Pons (tissue), 1 donor: ENCODE data around the gene TLCD3B.

ENCODE experiments used
- DNase-seq: peaks from one replicate; pipeline ENCODE4 v3.0.0-alpha.2; 2016; ENCODE audit warnings: low spot score

Gene TLCD3B

GRCh38 chr16:30030841-30031413 is at the start of gene TLCD3B:
TSS of gene TLCD3B (minus strand) at chr16:30031271. CDS start at chr16:30030527, 744 bp downstream.
- no peak for DNase-seq

DNA sequence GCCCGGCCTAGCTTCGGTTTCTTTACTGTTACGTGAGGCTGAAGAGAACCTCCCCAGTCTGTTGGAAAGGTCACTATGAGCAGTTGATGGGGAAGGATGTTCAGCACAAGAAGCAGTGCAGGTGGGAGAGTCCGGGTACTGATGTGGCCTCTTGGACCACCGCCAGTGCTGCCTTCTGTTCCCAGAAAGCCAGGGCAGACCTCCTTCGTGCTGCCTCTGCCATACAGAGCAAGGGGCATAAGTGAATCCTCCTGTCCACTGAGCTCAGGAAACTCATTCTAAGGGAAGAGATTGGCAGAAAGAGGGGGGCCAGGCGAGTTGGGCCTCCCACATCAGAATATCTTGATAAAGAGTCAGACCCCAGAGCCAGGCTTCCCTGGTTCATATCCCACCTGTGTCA is 48.4 kb upstream of the TLCD3B start:
- no peak for DNase-seq

DNA sequence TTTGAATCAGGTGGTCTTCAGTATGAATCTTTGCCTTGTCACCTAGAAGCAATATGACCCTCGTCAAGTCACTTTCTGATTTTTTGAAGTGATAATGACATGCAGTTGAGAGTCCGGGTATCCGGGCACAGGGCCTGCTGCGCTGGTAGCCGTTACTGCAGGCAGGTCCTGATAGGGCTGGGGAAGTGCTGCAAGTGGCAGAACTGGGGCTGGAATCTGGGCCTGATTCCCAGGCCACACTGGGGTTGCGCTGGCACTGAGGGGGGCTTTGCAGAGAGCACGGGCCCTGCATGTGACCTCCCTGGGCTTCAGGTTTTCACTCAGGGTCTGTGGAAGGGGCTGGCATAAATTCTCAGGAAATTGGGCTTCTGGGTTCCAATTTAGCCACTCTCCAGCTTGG is 47.7 kb upstream of the TLCD3B start:
- DNase-seq = no peak

GRCh38 chr16:30077656-30078055 is 46.6 kb upstream of the TLCD3B start:
- no peak for DNase-seq

DNA sequence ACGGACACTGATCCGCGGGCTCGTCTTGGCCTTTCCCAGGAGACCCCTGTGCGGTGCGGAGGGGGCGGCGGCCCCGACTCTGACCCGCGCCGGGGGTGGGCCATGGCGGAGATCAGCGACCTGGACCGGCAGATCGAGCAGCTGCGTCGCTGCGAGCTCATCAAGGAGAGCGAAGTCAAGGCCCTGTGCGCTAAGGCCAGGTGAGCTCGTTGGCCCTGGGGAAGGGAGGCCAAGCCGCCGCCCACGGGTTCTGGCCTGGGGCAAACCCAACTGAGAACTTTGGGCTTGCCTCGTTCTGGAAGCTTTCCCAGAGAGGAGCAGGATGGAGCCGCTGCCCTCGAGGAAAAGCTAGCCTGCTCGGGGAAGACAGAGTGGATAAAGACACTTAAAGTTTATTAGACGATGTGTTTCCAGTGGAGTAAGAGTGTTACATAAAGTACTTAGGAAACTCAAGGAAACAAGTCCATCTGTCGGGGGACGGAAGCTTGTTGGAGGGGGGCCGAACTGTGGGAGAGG is 45.3 kb upstream of the TLCD3B start:
- DNase-seq = no peak

- peak; percentile 80 for DNase-seq
These were observed 44.6 kb upstream of the TLCD3B start, which contains the start of gene PPP4C for GRCh38 chr16:30075503-30076275. TSS of gene PPP4C (plus strand) at chr16:30075994. CDS start at chr16:30076378, 384 bp downstream.

GRCh38 chr16:30070490-30070889 is 39.4 kb upstream of the TLCD3B start:
- DNase-seq = no peak

DNA sequence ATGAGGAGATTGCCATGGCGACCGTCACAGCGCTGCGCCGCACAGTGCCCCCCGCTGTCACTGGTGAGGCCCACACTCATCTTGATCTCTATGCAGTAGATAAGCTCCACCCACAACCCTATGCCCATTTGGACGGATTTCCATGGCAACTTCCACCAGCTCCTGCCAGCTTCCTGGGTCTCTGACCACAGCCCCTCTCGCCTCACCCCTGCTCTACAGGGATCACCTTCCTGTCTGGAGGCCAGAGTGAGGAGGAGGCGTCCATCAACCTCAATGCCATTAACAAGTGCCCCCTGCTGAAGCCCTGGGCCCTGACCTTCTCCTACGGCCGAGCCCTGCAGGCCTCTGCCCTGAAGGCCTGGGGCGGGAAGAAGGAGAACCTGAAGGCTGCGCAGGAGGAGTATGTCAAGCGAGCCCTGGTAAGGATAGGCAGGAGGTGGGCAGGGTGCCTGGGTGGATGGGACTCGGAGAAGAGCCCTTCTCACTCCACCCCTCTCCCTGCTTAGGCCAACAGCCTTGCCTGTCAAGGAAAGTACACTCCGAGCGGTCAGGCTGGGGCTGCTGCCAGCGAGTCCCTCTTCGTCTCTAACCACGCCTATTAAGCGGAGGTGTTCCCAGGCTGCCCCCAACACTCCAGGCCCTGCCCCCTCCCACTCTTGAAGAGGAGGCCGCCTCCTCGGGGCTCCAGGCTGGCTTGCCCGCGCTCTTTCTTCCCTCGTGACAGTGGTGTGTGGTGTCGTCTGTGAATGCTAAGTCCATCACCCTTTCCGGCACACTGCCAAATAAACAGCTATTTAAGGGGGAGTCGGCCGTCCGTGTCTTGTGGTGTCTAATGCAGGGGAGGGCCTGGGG is 38.8 kb upstream of the TLCD3B start:
- DNase-seq = peak; percentile 50

GRCh38 chr16:30068750-30069610 is 37.9 kb upstream of the TLCD3B start:
- no peak for DNase-seq

DNA sequence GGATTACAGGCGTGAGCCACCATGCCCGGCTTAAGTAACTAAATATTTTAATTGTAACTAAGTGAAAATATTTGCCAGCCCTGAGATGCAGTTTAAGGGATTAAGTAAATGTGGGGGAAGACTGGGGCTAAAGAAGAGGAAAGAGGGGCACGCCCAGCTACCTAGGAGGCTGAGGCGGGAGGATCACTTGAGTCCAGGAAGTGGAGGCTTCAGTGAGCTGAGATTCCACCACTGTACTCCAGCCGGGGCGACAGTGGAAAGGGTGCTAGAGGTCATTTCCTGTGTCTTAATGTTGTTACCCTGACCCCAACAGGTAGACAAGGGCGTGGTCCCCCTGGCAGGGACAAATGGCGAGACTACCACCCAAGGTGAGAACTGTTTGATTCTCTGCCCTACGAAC is 37.3 kb upstream of the TLCD3B start:
- no peak for DNase-seq

- DNase-seq = no peak
These were observed 36.5 kb upstream of the TLCD3B start for GRCh38 chr16:30067584-30067916.

DNA sequence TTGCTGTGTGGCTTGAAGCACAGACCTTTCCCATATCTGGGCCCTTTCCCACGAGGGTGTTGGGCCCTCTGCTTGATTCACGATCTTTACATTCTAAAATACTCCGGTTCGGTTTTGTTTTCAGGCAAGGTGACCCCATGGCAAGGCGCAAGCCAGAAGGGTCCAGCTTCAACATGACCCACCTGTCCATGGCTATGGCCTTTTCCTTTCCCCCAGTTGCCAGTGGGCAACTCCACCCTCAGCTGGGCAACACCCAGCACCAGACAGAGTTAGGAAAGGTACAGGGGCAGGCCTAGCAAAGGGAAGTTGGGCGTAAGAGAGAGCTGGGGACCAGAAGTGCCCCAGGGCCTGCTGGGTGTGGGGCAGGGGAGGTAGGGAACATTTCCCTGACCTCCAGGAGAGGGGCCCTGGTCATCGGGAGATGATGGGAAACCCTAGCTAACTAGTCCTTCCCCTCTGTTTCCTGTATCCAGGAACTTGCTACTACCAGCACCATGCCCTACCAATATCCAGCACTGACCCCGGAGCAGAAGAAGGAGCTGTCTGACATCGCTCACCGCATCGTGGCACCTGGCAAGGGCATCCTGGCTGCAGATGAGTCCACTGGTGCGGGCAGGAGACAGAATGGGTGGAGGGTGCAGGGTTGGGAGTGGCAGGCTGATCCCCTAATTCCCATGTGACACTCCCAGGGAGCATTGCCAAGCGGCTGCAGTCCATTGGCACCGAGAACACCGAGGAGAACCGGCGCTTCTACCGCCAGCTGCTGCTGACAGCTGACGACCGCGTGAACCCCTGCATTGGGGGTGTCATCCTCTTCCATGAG is 35.9 kb upstream of the TLCD3B start:
- no peak for DNase-seq

- DNase-seq = no peak
These were observed 35.1 kb upstream of the TLCD3B start for GRCh38 chr16:30065943-30066760.

DNA sequence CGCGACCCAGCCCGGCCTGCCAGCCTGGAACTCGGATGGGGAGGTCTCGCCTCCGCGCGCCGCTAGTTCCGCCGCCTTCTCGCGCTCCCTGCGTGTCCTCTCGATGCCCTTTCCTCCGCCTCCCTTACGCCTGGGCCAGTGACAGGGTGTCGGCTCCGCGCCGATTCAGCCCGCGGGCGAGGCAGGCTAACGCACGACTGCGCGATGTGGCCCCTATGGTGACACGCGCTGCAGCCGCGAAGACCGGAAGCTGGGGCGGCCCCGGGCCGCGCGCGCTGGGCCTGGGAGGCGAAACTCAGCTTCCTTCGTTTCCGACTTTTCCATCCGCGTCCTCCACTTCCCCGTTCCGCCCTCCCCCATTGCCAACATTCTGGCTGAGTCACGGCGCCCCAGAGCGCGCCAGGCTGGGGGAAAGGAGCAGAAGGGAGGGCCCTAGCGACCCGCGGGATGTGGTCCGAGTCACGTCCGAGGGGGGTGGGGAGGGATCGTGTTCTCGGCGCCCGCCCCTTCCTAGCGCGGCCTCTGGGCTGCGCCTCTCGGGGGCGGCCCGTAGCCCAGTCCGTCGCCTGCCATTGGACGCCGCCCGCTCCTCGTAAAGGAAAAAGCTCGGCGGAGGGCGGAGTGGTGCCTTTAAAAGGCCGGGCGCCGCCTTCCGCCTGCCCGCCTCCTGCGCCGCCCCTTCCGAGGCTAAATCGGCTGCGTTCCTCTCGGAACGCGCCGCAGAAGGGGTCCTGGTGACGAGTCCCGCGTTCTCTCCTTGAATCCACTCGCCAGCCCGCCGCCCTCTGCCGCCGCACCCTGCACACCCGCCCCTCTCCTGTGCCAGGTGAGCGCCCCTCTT is 34.3 kb upstream of the TLCD3B start, which contains the start of gene ALDOA:
TSS of gene ALDOA (plus strand) at position 659 of the 841 bp plus-strand sequence. CDS start 1,138 bp downstream, outside the sequence.
- peak; percentile 97 for DNase-seq

- DNase-seq = no peak
These were observed 33.6 kb upstream of the TLCD3B start for GRCh38 chr16:30064729-30065101.

DNA sequence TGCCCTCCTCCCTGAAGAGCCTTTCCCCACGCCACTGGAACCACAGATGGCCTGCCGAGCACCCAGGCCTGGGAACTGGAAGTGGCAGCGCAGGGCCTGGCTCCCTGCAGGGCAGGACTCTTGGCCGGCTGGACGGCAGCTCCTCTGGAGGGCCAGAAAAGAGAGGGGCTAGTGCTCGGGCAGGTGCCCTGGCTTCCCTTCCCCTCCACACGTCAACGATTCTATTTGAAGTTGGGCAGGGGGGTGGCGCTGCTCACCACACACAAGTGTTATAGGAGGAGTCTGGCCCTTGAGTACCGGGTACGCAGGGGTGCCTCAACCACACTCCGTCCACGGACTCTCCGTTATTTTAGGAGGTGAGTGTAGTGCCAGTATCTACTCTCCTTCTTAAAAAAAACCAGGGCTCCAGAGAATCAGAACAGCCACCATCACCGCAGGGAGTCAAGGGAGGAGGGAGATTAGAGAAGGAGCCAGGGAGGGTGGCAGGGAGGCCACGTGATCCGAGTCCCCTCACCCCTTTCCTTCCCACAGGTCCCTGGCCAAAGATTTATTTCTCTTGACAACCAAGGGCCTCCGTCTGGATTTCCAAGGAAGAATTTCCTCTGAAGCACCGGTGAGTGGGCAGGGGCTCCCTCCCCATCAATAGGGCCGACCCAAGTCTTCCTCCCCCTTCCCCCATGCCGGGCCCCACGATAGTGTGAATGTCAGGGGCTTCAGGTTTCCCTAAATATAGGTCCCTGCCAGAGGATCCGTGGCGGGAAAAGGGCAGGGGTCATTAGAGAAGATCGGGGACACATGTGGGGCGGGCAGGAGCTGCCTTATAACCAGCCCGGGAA is 33.0 kb upstream of the TLCD3B start:
- DNase-seq = peak; percentile 89

GRCh38 chr16:30063278-30063892 is 32.3 kb upstream of the TLCD3B start:
- no peak for DNase-seq
